ENCODE measurements around the gene FJX1.
"Not testable (repeated sequence)": the region's sequence is repeated elsewhere in the genome, so short reads cannot be mapped to it uniquely, and the experiment has no call there.

Gene FJX1

GRCh38 chr11:35635933-35636332 is 17.7 kb downstream of the FJX1 start:
- DNase-seq: no peak

- no peak for DNase-seq
These were observed 21.4 kb downstream of the FJX1 start for GRCh38 chr11:35639591-35640179.

DNA sequence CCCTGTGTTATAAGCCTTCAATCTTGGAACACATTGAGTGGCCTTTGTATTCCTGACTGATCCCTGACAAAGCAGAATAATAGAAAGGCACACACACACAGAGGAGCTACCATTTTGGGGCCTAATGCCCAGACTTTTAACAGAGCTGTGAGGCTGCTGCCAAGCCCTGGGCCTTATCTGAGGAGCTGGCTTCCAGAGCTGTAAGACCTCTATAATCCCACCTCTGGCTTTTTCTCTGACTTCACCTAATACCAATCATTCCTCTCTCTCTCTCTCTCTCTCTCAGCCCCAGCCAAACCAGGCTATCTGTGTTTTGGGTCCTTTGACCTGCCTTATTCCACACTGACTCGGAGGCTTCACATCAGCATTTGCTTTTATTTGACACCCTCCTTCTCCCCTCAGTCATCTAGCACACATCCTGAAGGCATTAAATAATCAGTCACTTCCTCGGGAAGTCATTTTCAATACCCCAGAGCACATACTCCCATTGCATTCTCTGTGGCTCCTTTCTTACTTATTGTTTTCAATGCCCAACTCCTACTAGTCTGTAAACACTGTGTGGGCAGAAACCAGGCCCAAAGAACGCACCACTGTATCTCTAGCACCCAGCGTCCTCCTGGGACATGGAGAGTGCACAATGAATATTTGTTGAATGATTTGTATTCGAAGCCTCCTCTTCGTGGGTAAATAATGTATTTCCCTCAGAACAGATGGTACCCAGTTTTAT is 23.1 kb downstream of the FJX1 start:
- DNase-seq: peak; percentile 81

GRCh38 chr11:35641964-35642363 is 23.7 kb downstream of the FJX1 start:
- DNase-seq: no peak

DNA sequence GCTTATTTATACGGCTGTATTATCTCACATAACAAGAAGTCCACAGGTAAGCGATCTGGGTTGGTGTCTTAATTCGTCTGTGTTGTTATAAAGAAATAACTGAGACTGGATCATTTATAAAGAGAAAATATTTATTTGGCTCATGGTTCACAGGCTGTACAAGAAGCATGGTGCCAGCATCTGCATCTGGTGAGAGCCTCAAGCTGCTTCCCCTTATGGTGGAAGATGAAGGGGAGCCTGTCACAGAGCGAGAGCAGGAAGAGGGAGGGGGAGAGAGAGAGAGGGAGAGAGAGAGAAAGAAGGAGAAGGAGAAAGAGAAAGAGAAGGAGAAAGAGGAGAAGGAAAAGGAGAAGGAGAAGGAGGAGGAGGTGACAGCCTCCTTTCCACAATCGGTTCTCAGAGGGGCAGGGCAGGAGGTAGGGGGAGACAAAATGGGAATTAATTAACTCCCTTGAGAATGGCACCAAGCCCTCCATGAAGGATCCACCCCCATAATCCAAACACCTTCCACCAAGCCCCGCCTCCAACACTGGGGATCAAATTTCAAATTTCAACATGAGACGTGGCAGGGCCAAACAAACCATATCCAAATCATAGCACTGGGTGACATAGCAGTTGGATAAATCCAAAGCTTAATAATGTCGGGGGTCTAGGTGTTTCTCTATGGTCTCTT is 29.3 kb downstream of the FJX1 start:
- peak; percentile 75 for DNase-seq

GRCh38 chr11:35650006-35650405 is 31.7 kb downstream of the FJX1 start:
- DNase-seq: no peak

DNA sequence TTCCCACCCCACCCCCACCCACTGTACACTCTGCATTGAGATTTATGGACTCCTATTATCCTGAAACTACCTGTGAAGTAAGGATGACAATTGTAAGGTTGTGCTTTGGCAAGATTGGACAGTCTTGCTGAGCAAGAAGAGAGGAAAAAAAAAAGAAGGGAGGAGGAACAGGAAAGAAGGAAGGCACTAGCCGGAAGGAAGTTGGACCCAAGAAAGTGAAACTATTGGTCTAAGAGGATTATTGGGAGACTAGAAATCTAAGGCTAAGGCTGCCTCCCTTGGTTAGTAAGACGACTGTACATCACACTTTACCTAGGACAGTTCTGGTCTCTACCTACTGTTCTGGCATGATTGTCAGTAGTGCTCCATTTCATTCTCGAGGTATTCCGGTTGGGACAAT is 32.2 kb downstream of the FJX1 start:
- no peak for DNase-seq

DNA sequence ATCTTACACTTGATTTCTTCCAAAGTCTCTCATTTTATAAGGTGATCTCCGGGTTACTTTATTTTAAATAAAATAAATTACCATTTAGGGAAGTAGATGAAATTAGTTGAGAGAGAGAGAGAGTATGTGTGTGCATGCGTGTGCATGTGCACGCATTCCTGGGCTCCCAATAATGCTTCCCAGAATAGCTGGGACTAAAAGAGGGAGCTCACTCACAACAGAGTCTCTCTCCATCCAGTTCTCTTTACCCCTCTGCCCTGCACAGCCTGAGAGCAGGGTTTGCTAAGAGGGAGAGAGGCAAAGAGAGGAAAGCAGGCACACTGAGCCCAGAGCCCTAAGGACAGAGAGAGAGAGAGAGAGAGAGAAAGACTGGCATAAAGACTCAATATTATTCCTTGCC is 33.0 kb downstream of the FJX1 start:
- peak; percentile 13 for DNase-seq

DNA sequence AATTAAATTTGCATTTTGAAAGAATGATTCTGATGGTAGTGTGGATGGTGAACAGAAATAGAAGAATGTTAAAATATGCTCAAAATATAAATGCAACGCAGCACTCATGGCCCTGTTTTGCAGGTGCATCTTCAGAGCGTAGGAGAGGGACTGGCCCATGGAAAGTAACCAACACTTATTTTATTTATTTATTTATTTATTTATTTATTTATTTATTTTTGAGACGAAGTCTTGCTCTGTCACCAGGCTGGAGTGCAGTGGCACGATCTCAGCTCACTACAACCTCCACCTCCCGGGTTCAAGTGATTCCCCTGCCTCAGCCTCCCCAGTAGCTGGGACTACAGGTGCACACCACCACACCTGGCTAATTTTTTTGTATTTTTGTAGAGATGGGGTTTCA is 34.5 kb downstream of the FJX1 start:
- DNase-seq: not testable (repeated sequence)

- peak; percentile 57 for DNase-seq
These were observed 36.5 kb downstream of the FJX1 start for GRCh38 chr11:35654711-35655110.

DNA sequence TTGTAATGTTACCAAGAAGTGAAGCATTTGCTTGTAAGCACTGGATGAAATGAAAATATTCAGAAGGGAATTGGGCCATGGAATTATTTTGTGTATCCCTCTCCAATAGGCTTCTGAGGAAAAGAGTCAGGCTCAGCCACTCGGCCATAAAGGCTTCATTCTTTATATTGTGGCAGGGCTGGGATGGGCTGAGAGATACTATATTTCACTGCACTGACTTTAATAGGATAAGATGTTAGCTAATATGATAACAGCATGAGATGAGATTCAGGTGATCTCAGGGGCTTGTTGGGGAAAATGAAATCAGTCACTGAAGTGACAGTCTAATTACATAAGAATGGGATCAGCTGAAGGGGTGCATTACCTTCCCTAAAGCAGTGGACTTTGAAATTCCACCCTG is 37.0 kb downstream of the FJX1 start:
- DNase-seq: peak; percentile 34

GRCh38 chr11:35655856-35656255 is 37.6 kb downstream of the FJX1 start:
- no peak for DNase-seq

DNA sequence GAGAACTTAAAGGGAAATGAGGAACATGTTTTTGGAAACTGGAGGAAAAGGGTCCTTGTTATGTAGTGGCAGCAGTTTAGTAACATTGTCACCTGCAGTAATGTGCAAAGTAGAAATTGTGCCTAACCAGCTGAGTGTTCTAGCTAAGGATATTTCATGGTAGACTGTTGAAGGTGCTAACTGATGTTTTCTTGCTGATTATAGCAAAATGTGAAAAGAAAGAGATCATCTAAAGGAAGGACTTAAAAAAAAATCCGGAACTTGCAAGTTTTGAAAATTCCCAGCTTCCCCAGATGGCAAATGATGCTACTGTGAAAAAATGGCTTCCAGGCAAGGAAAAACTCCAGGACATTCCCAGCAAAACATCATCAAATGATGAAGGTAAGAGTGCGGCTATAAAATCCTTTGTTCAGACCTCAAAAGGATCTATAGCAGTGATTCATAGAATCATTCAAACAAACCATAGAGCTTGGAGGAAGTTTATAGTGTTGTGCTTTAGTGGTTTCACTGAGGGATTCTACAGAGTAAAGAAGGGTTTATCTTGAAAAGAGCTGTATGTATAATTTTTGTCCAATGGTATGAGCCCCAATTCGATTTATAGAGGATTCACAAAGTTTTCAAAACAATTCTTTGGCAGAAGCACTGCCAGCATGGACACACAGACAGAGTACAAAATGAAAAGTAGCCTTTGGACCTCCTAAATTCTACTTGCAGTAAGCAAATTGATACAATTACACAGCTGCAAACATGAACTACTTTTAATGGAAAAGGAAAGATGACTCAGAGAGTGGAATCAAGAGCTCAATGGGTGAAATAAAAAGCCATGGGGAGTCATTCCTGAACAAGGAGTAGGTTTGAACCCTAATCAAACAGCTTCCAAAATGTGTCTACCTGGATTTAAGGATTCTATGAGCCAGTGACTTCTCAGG is 40.0 kb downstream of the FJX1 start:
- DNase-seq: no peak

GRCh38 chr11:35661534-35661933 is 43.3 kb downstream of the FJX1 start:
- DNase-seq: peak; percentile 49

DNA sequence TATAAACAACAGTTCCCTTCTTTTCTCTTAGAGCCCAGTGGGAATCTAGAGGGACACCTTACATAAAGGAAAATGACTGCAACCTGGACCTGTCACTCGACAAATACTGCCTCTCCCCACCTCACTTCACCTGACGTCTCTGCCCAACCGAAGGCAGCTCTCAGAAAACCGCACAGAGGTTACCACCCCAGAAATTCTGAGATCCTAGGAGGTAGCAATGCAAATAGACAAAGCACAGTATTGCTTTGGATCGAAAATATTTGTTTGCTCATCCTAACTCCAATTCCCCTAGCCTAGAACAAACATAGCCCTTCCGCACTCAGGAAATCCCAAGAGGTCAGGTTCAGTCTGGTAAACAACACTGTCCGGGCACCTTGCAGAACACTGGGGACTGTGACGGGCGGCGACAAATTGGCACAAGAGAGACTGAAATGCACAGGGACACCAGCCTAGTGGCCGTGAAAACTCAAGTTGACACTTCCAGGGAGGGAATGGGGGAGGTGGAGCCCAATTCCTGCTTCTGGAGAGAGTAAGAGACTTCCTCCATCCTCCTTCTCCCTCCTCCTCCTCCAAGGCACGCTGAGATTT is 43.9 kb downstream of the FJX1 start:
- DNase-seq: peak; percentile 89

GRCh38 chr11:35662649-35663407 is 44.6 kb downstream of the FJX1 start, which contains the start of gene TRIM44:
TRIM44 (plus strand) TSS chr11:35662775; CDS start chr11:35663112, 337 bp downstream.
- peak; percentile 95 for DNase-seq

GRCh38 chr11:35663408-35663702 is 45.1 kb downstream of the FJX1 start:
- DNase-seq: no peak

DNA sequence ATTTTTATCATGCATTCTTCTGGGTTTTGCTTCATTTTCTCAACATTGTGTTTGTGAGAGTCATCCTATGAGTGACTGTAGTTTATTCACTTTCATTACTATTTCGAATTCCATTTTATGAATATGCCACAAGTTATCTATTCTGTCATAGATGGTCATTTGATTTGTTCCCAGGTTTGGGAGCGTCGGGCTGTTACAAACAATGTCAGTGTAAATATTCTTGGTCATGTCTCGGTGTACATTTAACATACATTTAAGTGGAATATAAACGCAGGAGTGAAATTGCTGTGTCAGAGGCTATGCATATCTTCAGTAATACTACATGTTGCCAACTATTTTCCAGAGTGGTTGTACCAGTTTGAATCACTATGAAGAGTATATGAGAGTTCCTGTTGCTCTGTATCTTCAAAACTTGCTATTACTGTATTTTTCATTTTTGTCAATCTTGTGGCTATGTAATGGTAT is 46.7 kb downstream of the FJX1 start:
- DNase-seq: peak; percentile 30

GRCh38 chr11:35667257-35667656 is 49.0 kb downstream of the FJX1 start:
- no peak for DNase-seq

- DNase-seq: not testable (repeated sequence)
These were observed 50.1 kb downstream of the FJX1 start for GRCh38 chr11:35668350-35668749.
